ENCODE measurements around the gene PTHLH. TPM values are rescaled to one million over a fixed set of nuclear protein-coding genes. Genes with fewer than 3 reads are reported as not detected.

Gene PTHLH
- total RNA-seq, 1 donor from 2014 or later, result 6.5 TPM

DNA sequence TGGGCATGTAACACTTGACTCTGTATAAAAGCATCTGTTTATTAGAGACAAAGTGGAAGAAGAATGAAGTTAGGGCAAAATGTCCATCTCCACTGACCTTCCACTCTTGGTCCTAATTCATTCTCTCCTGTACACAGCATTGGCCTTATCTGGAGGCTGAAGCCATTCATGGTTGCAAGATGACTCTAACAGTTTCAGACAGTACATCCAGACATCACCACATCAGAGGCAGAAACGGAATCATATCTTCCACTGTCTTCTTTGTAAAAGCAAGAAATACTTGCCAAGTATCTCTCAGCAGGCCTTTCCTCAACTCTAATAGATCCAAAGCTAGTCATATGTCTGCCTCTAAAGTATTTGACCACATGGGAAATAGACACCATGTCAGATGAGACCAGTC, 41.1 kb downstream of the PTHLH start:
- DNase-seq (ENCODE audit: low spot score in 2 of 2, unreplicated experiment in 2 of 2), result no peak
- H3K9me3 Mint-ChIP-seq, result no peaks in the 10 kb centered on the region
- no peaks in the 10 kb centered on the region for H3K4me1 Mint-ChIP-seq
- no peak overlapping the region for H3K27ac Mint-ChIP-seq
- no peaks in the 10 kb centered on the region for H3K27me3 Mint-ChIP-seq (ENCODE audit: low read depth)
- H3K4me3 Mint-ChIP-seq, result no peak overlapping the region
- no peaks in the 10 kb centered on the region for H3K36me3 Mint-ChIP-seq
- TF ChIP-seq, protein P1, sequence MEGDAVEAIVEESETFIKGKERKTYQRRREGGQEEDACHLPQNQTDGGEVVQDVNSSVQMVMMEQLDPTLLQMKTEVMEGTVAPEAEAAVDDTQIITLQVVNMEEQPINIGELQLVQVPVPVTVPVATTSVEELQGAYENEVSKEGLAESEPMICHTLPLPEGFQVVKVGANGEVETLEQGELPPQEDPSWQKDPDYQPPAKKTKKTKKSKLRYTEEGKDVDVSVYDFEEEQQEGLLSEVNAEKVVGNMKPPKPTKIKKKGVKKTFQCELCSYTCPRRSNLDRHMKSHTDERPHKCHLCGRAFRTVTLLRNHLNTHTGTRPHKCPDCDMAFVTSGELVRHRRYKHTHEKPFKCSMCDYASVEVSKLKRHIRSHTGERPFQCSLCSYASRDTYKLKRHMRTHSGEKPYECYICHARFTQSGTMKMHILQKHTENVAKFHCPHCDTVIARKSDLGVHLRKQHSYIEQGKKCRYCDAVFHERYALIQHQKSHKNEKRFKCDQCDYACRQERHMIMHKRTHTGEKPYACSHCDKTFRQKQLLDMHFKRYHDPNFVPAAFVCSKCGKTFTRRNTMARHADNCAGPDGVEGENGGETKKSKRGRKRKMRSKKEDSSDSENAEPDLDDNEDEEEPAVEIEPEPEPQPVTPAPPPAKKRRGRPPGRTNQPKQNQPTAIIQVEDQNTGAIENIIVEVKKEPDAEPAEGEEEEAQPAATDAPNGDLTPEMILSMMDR (IDR thresholded peaks at IDR 0.05; ENCODE audit: unreplicated experiment), result no peak

DNA sequence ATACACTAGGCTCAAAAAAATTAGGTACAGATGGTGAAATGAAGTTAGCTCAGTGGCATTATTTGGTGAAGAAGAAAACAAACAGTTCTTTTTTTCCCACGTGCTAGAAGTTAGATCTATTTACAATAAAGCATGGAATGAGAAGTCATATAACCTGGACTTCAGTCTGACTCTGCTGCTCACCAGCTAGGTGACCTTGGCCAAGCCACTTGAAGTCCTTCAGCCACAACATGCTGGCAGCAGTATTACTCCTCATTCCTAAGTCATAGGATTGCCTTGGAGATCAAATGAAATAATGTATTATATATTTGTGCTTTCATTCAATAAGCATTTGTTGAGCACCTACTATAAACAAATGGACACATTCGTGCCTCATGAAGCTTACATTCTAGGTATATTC, 45.2 kb downstream of the PTHLH start:
- H3K9me3 Mint-ChIP-seq, result no peaks in the 10 kb centered on the region
- H3K4me1 Mint-ChIP-seq, result no peaks in the 10 kb centered on the region
- H3K4me3 Mint-ChIP-seq, result no peak overlapping the region
- no peak for DNase-seq (ENCODE audit: low spot score in 2 of 2, unreplicated experiment in 2 of 2)
- H3K36me3 Mint-ChIP-seq, result no peaks in the 10 kb centered on the region
- no peaks in the 10 kb centered on the region for H3K27me3 Mint-ChIP-seq (ENCODE audit: low read depth)
- H3K27ac Mint-ChIP-seq, result no peak overlapping the region
- TF ChIP-seq, protein P1 (IDR thresholded peaks at IDR 0.05; ENCODE audit: unreplicated experiment), result no peak

DNA sequence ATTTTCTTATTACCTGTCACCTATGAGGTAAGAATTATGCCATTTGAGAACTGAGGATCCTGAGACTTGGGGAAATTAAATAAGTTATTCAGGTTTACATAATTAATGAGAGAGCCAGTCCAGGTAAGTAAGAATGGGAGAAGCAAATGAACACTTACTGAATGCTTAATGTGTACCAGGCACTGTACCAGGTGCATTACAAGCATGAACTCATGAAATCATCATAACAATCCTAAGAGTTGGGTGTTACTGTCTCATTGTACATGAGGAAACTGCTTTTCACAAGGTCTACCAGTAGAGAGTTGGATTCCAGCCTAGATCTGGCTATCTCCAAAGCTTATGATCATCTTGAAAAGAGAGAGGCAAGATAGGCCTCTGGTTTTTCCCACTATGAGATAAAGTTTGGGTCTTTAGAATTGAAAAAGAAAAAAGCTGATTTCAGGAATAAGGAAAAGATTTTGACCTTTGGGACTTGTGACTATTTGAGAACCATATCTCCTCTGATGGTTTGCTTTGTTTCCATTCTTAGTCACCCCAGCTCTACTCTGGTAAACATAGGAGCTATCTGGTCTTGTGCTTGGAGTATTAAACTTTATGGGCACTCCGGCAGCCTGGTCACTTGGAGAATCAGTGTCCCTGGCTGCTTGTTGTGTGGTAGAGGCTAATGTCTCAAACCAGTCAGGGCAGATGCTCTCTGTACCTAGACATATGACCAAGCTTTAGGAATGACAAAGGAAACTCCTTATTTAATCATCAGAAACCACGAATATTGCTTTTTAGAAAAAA, 48.0 kb downstream of the PTHLH start:
- Mint-ChIP-seq H3K4me3 (no peak overlapping the region), H3K27ac (no peak overlapping the region), H3K4me1 (peaks cover 4% of the 10 kb centered on the region), H3K36me3 (no peaks in the 10 kb centered on the region), H3K9me3 (no peaks in the 10 kb centered on the region), H3K27me3 (ENCODE audit: low read depth) (no peaks in the 10 kb centered on the region)
- no peak for DNase-seq (ENCODE audit: low spot score in 2 of 2, unreplicated experiment in 2 of 2)
- TF ChIP-seq, protein P1 (IDR thresholded peaks at IDR 0.05; ENCODE audit: unreplicated experiment), result no peak

DNA sequence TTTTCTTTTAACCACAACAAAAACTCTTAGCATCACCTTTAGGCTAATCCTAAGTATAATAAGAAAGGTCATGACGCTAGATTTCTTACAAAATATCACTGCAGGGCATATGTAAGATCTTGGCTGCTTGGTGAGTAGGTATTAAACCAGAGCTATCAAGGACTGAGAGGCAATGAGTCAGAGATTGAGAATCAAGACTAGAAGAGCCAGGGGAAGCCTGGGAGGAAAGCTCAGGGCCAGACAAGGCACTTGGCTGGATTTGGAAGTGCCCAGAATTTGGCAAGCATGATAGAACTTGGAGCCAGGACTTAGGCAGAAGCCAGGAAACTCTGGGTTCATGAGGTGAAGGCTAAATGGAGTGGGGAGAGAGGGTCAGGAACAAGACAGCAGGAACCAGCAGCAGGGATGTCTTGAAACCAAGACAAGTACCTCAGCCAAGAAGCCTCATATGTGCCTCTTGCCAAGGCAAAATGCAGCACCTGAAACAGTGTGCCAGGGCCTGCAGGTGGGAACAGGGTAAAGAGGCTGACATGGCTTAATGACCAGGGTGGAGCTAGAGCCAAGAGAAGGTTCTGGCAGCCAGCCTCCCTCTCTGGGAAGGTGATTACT, 49.9 kb downstream of the PTHLH start:
- H3K4me1 Mint-ChIP-seq, result peaks cover 11% of the 10 kb centered on the region
- H3K27ac Mint-ChIP-seq, result no peak overlapping the region
- no peak for DNase-seq (ENCODE audit: low spot score in 2 of 2, unreplicated experiment in 2 of 2)
- TF ChIP-seq, protein P1 (IDR thresholded peaks at IDR 0.05; ENCODE audit: unreplicated experiment), result no peak
- no peaks in the 10 kb centered on the region for H3K9me3 Mint-ChIP-seq
- H3K27me3 Mint-ChIP-seq (ENCODE audit: low read depth), result no peaks in the 10 kb centered on the region
- H3K4me3 Mint-ChIP-seq, result no peak overlapping the region
- no peaks in the 10 kb centered on the region for H3K36me3 Mint-ChIP-seq

DNA sequence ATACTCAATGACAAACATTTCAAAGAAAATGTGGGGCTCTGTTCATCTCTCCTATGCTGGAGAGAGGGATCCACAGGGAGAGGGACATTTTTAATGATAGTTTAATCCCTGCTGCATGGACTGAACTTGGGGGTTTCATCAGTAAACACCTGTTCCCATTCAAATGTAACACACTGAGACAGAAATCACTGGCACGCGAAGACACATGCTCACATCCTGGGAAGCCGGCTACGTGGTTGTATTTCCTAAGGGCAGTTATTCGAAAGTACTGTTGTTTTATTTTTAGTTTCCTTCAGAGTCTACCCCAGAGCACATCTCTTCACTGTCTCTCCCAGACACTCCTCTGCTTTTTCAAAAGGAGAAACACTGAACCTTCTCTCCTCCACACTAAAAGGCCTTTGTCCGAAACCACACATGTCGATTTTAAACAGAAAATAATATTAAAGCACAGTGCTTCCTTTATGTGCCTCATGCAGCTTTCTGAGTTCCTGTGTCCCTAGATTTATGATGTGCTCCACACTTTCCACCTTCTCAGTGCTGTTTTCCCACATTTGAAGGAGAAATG, 52.8 kb downstream of the PTHLH start:
- H3K36me3 Mint-ChIP-seq, result no peaks in the 10 kb centered on the region
- peaks cover 7% of the 10 kb centered on the region for H3K9me3 Mint-ChIP-seq
- TF ChIP-seq, protein P1 (IDR thresholded peaks at IDR 0.05; ENCODE audit: unreplicated experiment), result no peak
- H3K27ac Mint-ChIP-seq, result no peak overlapping the region
- no peak for DNase-seq (ENCODE audit: low spot score in 2 of 2, unreplicated experiment in 2 of 2)
- no peaks in the 10 kb centered on the region for H3K27me3 Mint-ChIP-seq (ENCODE audit: low read depth)
- H3K4me1 Mint-ChIP-seq, result peaks cover 11% of the 10 kb centered on the region
- H3K4me3 Mint-ChIP-seq, result no peak overlapping the region
